IMR-90 (cell line): ENCODE results near the gene CHD9.

Experiments used
- MAFK ChIP-seq: IDR thresholded peaks from 2 replicates; pipeline ENCODE4 v1.6.1; 2012; ENCODE audit warnings: low read depth, low read length, improper control_type of control experiment
- RAD21 ChIP-seq: IDR thresholded peaks from 2 replicates; pipeline ENCODE4 v1.6.1; 2012; ENCODE audit warnings: low read length, improper control_type of control experiment
- TF ChIP-seq, protein P1 (sequence below): fragments of 150-350 bp; IDR thresholded peaks from 2 replicates; pipeline ENCODE4 v1.6.1; 2016; ENCODE audit warnings: low read depth, mild to moderate bottlenecking, low read length, moderate library complexity, borderline replicate concordance
- TF ChIP-seq, protein P2 (sequence below): conservative IDR thresholded peaks from 2 replicates; pipeline ENCODE4 v1.5.1; 2012; ENCODE audit warnings: mild to moderate bottlenecking, low read depth, low read length, improper control_type of control experiment

GRCh38 chr16:53262645-53263044 is 207.9 kb downstream of the CHD9 start:
- TF ChIP-seq, protein P1, sequence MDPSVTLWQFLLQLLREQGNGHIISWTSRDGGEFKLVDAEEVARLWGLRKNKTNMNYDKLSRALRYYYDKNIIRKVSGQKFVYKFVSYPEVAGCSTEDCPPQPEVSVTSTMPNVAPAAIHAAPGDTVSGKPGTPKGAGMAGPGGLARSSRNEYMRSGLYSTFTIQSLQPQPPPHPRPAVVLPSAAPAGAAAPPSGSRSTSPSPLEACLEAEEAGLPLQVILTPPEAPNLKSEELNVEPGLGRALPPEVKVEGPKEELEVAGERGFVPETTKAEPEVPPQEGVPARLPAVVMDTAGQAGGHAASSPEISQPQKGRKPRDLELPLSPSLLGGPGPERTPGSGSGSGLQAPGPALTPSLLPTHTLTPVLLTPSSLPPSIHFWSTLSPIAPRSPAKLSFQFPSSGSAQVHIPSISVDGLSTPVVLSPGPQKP, result no peak
- TF ChIP-seq RAD21, result no peak
- TF ChIP-seq MAFK, result no peak
- TF ChIP-seq, protein P2, sequence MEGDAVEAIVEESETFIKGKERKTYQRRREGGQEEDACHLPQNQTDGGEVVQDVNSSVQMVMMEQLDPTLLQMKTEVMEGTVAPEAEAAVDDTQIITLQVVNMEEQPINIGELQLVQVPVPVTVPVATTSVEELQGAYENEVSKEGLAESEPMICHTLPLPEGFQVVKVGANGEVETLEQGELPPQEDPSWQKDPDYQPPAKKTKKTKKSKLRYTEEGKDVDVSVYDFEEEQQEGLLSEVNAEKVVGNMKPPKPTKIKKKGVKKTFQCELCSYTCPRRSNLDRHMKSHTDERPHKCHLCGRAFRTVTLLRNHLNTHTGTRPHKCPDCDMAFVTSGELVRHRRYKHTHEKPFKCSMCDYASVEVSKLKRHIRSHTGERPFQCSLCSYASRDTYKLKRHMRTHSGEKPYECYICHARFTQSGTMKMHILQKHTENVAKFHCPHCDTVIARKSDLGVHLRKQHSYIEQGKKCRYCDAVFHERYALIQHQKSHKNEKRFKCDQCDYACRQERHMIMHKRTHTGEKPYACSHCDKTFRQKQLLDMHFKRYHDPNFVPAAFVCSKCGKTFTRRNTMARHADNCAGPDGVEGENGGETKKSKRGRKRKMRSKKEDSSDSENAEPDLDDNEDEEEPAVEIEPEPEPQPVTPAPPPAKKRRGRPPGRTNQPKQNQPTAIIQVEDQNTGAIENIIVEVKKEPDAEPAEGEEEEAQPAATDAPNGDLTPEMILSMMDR, result no peak
